HepG2 (cell line): ENCODE measurements around the gene ATF6. TPM values are rescaled to one million over a fixed set of nuclear protein-coding genes. Genes with fewer than 3 reads are reported as not detected.

ENCODE experiments used
- FOXK1 ChIP-seq: sonication (generic); formaldehyde crosslinking; IDR thresholded peaks from 2 replicates; pipeline ENCODE4 v1.4.0; 2020; ENCODE audit warnings: low read depth, missing genetic modification reagents, borderline replicate concordance
- FOXK2 ChIP-seq: fragments of 450-650 bp; IDR thresholded peaks from 2 replicates; pipeline ENCODE4 v1.6.1; 2016
- JUNB ChIP-seq: sonication (generic); formaldehyde crosslinking; IDR thresholded peaks from 2 replicates; pipeline ENCODE4 v1.8.0; 2022; ENCODE audit warnings: missing genetic modification reagents, mild to moderate bottlenecking, borderline replicate concordance
- KIAA2018 ChIP-seq: sonication (generic); formaldehyde crosslinking; IDR thresholded peaks from 2 replicates; pipeline ENCODE4 v1.5.0; 2020; ENCODE audit warnings: mild to moderate bottlenecking, missing genetic modification reagents, borderline replicate concordance
- PBX2 ChIP-seq: IDR thresholded peaks from 2 replicates; pipeline ENCODE4 v1.6.1; 2016; ENCODE audit warnings: control low read depth
- PRDM4 ChIP-seq: sonication (generic); formaldehyde crosslinking; IDR thresholded peaks from 2 replicates; pipeline ENCODE4 v1.9.0; 2021; ENCODE audit warnings: missing genetic modification reagents, borderline replicate concordance
- ZNF230 ChIP-seq: sonication (generic); formaldehyde crosslinking; IDR thresholded peaks from 2 replicates; pipeline ENCODE4 v1.4.0; 2020; ENCODE audit warnings: mild to moderate bottlenecking, missing genetic modification reagents
- ZNF530 ChIP-seq: sonication (generic); formaldehyde crosslinking; IDR thresholded peaks from 2 replicates; pipeline ENCODE4 v1.5.0; 2020; ENCODE audit warnings: low read depth, mild to moderate bottlenecking, missing genetic modification reagents
- polyA plus RNA-seq, 8 experiments: library from polyadenylated mRNA; depleted of rRNA in 3 of 8; stranded (reverse) in 7 of 8; unstranded in 1 of 8; fragments of >200 nt; fragmentation: Illumina TruSeq in 4 of 8; extraction: Trizol in 4 of 8; gene quantifications; 2 replicates each; pipeline versions ENCODE4 v1.2.1 to v1.2.3, GENCODE V29; 2011 to 2016; ENCODE audit warnings: low read depth in 4 of 8, missing spikeins in 1 of 8, mixed read lengths in 1 of 8; ENCODE audit not compliant: insufficient read depth in 1 of 8
- total RNA-seq, 5 experiments: library from RNA; depleted of rRNA; stranded (reverse); fragments of >200 nt; fragmentation: Illumina TruSeq; extraction: Trizol; gene quantifications; 2 replicates each; pipeline ENCODE4 v1.2.3, GENCODE V29; 2016; ENCODE audit warnings: low read depth in 1 of 5

The ATF6 gene
- total and polyA plus RNA-seq, 2 of the 13 experiments (the other 11 are each of a cell fraction or from before 2014, with no cell fraction given): 13.2 to 14.5 TPM

- TF ChIP-seq KIAA2018: no peak
- no peak for TF ChIP-seq PBX2
- TF ChIP-seq ZNF530 (CRISPR knock-in tag): no peak
- TF ChIP-seq FOXK1: peak; percentile 92
- TF ChIP-seq ZNF230 (CRISPR knock-in tag): 0 out of 2 replicates have a peak, but pooled peaks have one; percentile 80
- TF ChIP-seq PRDM4 (CRISPR knock-in tag): no peak
- no peak for TF ChIP-seq FOXK2
- no peak for TF ChIP-seq JUNB (CRISPR knock-in tag)
These were observed at the start of gene ATF6 (continued) for GRCh38 chr1:161766102-161766981.
